HCT116 (cell line): ENCODE measurements around the gene NKX2-1. TPM values are rescaled to one million over a fixed set of nuclear protein-coding genes. Genes with fewer than 3 reads are reported as not detected.

ENCODE experiments used
- ATAC-seq: fragments of 200-7000 bp; cut with Tn5 transposase; 2 replicates; pipeline ENCODE4 v1.9.1; 2020; ENCODE audit warnings: mild to moderate bottlenecking, moderate library complexity
- BruUV-seq: library from RNA; stranded (reverse); fragments of 400-500 nt; replicated peaks from 2 replicates; lab custom pipeline; 2021; lab: Mats Ljungman, UMichigan
- CTCF ChIA-PET: fragments of 300-600 bp; sonication (Branson Sonifier 250); formaldehyde crosslinking; loops from one replicate; lab custom pipeline; 2021; ENCODE audit warnings: antibody characterized with exemption; lab: Charles Lee
- POLR2A ChIA-PET: fragments of 300-600, 350-600 bp; sonication (Branson Sonifier 250); formaldehyde crosslinking; loops from one replicate; lab custom pipeline; 2021; ENCODE audit warnings: antibody characterized with exemption; lab: Charles Lee
- RAD21 ChIA-PET, 2 experiments: fragments of 300-600 bp; sonication (Branson Sonifier 250); formaldehyde crosslinking; loops; one replicate each; lab custom pipeline; 2023; ENCODE audit warnings: low total read pairs in 2 of 2; ENCODE audit not compliant: uncharacterized antibody in 2 of 2, unreplicated experiment in 2 of 2, low non-redundant PET in 1 of 2; lab: Charles Lee
- DNase-seq: peaks from one replicate; pipeline ENCODE4 v3.0.0-alpha.2; 2010; ENCODE audit warnings: low read depth, low spot score
- H2AFZ ChIP-seq: fragments of 200-600 bp; shearing (Covaris generic), sonication (generic); 2 replicates; pipeline ENCODE4 v1.6.1; 2017; ENCODE audit warnings: low read depth, mixed run types, mixed read lengths, antibody characterized with exemption, low read length; ENCODE audit not compliant: poor library complexity, severe bottlenecking
- H3K27ac ChIP-seq: 2 replicates; pipeline ENCODE4 v1.5.1; 2012; ENCODE audit warnings: low read depth, low read length
- H3K27me3 ChIP-seq: fragments of 200-600 bp; sonication (generic); 2 replicates; pipeline ENCODE4 v1.6.1; 2016; ENCODE audit warnings: mixed run types, low read length, mixed read lengths; ENCODE audit not compliant: insufficient read depth
- H3K36me3 ChIP-seq, 2 experiments: fragments of 200-500 bp in 1 of 2; fragments of 200-600 bp in 1 of 2; sonication (Bioruptor generic) in 1 of 2; sonication (generic) in 1 of 2; 2 replicates each; pipeline versions ENCODE4 v1.5.1 to v1.6.1; 2014 to 2016; ENCODE audit warnings: low read length in 2 of 2, inconsistent platforms in 1 of 2, mixed read lengths in 1 of 2, mixed run types in 1 of 2; ENCODE audit not compliant: insufficient read depth in 2 of 2, control insufficient read depth in 1 of 2
- H3K4me1 ChIP-seq, 2 experiments: fragments of 200-600 bp in 1 of 2; sonication (generic) in 1 of 2; 2 replicates each; pipeline versions ENCODE4 v1.5.1 to v1.6.1; 2012 to 2017; ENCODE audit warnings: low read length in 2 of 2, inconsistent platforms in 1 of 2, mild to moderate bottlenecking in 1 of 2, mixed read lengths in 1 of 2, mixed run types in 1 of 2, moderate library complexity in 1 of 2; ENCODE audit not compliant: insufficient read depth in 2 of 2, control insufficient read depth in 1 of 2
- H3K4me2 ChIP-seq: fragments of 200-600 bp; sonication (generic); 2 replicates; pipeline ENCODE4 v1.6.1; 2017; ENCODE audit warnings: mixed run types, low read length, mixed read lengths
- H3K4me3 ChIP-seq, 2 experiments: fragments of 200-600 bp in 1 of 2; sonication (generic) in 1 of 2; replicated peaks in 1 of 2; 2 replicates each; pipeline ENCODE4 v1.5.1; 2011 to 2016; ENCODE audit warnings: low read length in 2 of 2, control low read depth in 1 of 2, low read depth in 1 of 2, mild to moderate bottlenecking in 1 of 2, mixed read lengths in 1 of 2, mixed run types in 1 of 2
- H3K79me2 ChIP-seq: fragments of 200-600 bp; sonication (generic); 2 replicates; pipeline ENCODE4 v1.6.1; 2017; ENCODE audit warnings: mild to moderate bottlenecking, mixed run types, low read length, moderate library complexity, mixed read lengths; ENCODE audit not compliant: insufficient read depth
- H3K9ac ChIP-seq: fragments of 200-600 bp; sonication (generic); 2 replicates; pipeline ENCODE4 v1.6.1; 2016; ENCODE audit warnings: low read length, mixed read lengths
- H3K9me2 ChIP-seq: fragments of 200-600 bp; sonication (generic), shearing (Covaris generic); 2 replicates; pipeline ENCODE4 v1.6.1; 2017; ENCODE audit warnings: mixed run types, mild to moderate bottlenecking, moderate library complexity; ENCODE audit not compliant: insufficient read depth
- H3K9me3 ChIP-seq, 2 experiments: fragments of 200-500 bp in 1 of 2; fragments of 200-600 bp in 1 of 2; sonication (Bioruptor generic) in 1 of 2; sonication (generic) in 1 of 2; 2 replicates each; pipeline ENCODE4 v1.6.1; 2014 to 2017; ENCODE audit warnings: low read length in 2 of 2, mixed read lengths in 2 of 2, inconsistent platforms in 1 of 2, low read depth in 1 of 2, mild to moderate bottlenecking in 1 of 2, mixed run types in 1 of 2, moderate library complexity in 1 of 2; ENCODE audit not compliant: control insufficient read depth in 1 of 2, insufficient read depth in 1 of 2
- H4K20me1 ChIP-seq: fragments of 200-600 bp; sonication (generic), shearing (Covaris generic); 2 replicates; pipeline ENCODE4 v1.6.1; 2017; ENCODE audit warnings: mixed run types, mild to moderate bottlenecking, moderate library complexity; ENCODE audit not compliant: insufficient read depth
- CBX3 ChIP-seq: IDR thresholded peaks from 2 replicates; pipeline ENCODE4 v1.6.1; 2012; ENCODE audit warnings: low read depth
- EGR1 ChIP-seq: IDR thresholded peaks from 2 replicates; pipeline ENCODE4 v1.6.1; 2012; ENCODE audit warnings: low read depth
- ELF1 ChIP-seq: IDR thresholded peaks from 2 replicates; pipeline ENCODE4 v1.6.1; 2012; ENCODE audit warnings: low read depth, borderline replicate concordance
- EZH2 ChIP-seq: fragments of 200-600 bp; sonication (generic); IDR thresholded peaks from 2 replicates; pipeline ENCODE4 v1.6.1; 2017; ENCODE audit warnings: antibody characterized with exemption, mixed run types
- EZH2phosphoT487 ChIP-seq: fragments of 200-600 bp; IDR thresholded peaks from 2 replicates; pipeline ENCODE4 v1.6.1; 2018; ENCODE audit warnings: antibody characterized with exemption, borderline replicate concordance
- FOSL1 ChIP-seq: IDR thresholded peaks from 2 replicates; pipeline ENCODE4 v1.6.1; 2012; ENCODE audit warnings: low read depth
- MAX ChIP-seq: IDR thresholded peaks from 2 replicates; pipeline ENCODE4 v1.6.1; 2012
- POLR2A ChIP-seq: IDR thresholded peaks from 2 replicates; pipeline ENCODE4 v1.7.0; 2011; ENCODE audit warnings: borderline replicate concordance; ENCODE audit not compliant: insufficient read depth, insufficient read length; ENCODE audit errors: extremely low read depth
- POLR2AphosphoS5 ChIP-seq: IDR thresholded peaks from 2 replicates; pipeline ENCODE4 v1.6.1; 2011; ENCODE audit warnings: mild to moderate bottlenecking, low read depth, low read length, moderate library complexity
- SIN3A ChIP-seq: IDR thresholded peaks from 2 replicates; pipeline ENCODE4 v1.6.1; 2012; ENCODE audit warnings: low read depth
- SRF ChIP-seq: IDR thresholded peaks from 2 replicates; pipeline ENCODE4 v1.6.1; 2012; ENCODE audit warnings: low read depth
- TCF7L2 ChIP-seq: IDR thresholded peaks from 2 replicates; pipeline ENCODE4 v1.7.0; 2011; ENCODE audit warnings: borderline replicate concordance, inconsistent platforms; ENCODE audit not compliant: insufficient read depth, insufficient read length; ENCODE audit errors: extremely low read depth
- YY1 ChIP-seq: IDR thresholded peaks from 2 replicates; pipeline ENCODE4 v1.6.1; 2011; ENCODE audit warnings: low read length, low read depth, moderate library complexity, mild to moderate bottlenecking; ENCODE audit not compliant: insufficient replicate concordance; ENCODE audit errors: extremely low read depth
- ZBTB33 ChIP-seq: IDR thresholded peaks from 2 replicates; pipeline ENCODE4 v1.6.1; 2011; ENCODE audit warnings: mild to moderate bottlenecking, low read length, moderate library complexity; ENCODE audit not compliant: insufficient replicate concordance; ENCODE audit errors: extremely low read depth
- intact Hi-C: fragments of 100-400 bp; cut with micrococcal nuclease; formaldehyde crosslinking; loops from 2 replicates; pipeline ENCODE4 v1.10.0; 2022
- total RNA-seq: library from RNA; stranded (reverse); gene quantifications from one replicate; pipeline ENCODE4 v1.2.1, GENCODE V29; 2021; ENCODE audit not compliant: unreplicated experiment
- TF ChIP-seq, protein P1 (sequence below), 3 experiments: fragments of 200-600 bp in 1 of 3; sonication (generic) in 1 of 3; IDR thresholded peaks in 2 of 3; conservative IDR thresholded peaks in 1 of 3; 2 replicates each; pipeline ENCODE4 v1.5.1; 2012 to 2017; ENCODE audit warnings: low read depth in 2 of 3, low read length in 2 of 3, antibody characterized with exemption in 1 of 3, borderline replicate concordance in 1 of 3, control low read depth in 1 of 3, mild to moderate bottlenecking in 1 of 3, mixed read lengths in 1 of 3, mixed run types in 1 of 3, moderate library complexity in 1 of 3; ENCODE audit not compliant: insufficient read depth in 1 of 3

Gene NKX2-1
- total RNA-seq, 1 experiment from 2014 or later = 0.84 TPM

GRCh38 chr14:36512585-36513003 lies 7.4 kb downstream of the NKX2-1 start (continued):
- no peak for TF ChIP-seq EZH2phosphoT487

- Histone ChIP-seq H3K79me2 (no peaks in the 10 kb centered on the region), H3K4me1 (no peaks in the 10 kb centered on the region), H2AFZ (no peak overlapping the region), H3K27me3 (peaks cover 21% of the 10 kb centered on the region), H3K27ac (no peak overlapping the region), H3K36me3 (no peaks in the 10 kb centered on the region), H3K9me2 (no peaks in the 10 kb centered on the region), H3K9me3 (no peaks in the 10 kb centered on the region), H4K20me1 (no peaks in the 10 kb centered on the region), H3K9ac (no peak overlapping the region), H3K4me2 (no peak overlapping the region), H3K4me3 (no peak overlapping the region)
- DNase-seq (no peak), ATAC-seq (no peak)
- TF ChIP-seq YY1 (no peak), SIN3A (no peak), EGR1 (no peak), ZBTB33 (no peak), POLR2AphosphoS5 (no peak), MAX (no peak), CBX3 (no peak), POLR2A (no peak), EZH2 (no peak), ELF1 (no peak), FOSL1 (no peak), TCF7L2 (no peak), SRF (no peak)
- TF ChIP-seq, protein P1, sequence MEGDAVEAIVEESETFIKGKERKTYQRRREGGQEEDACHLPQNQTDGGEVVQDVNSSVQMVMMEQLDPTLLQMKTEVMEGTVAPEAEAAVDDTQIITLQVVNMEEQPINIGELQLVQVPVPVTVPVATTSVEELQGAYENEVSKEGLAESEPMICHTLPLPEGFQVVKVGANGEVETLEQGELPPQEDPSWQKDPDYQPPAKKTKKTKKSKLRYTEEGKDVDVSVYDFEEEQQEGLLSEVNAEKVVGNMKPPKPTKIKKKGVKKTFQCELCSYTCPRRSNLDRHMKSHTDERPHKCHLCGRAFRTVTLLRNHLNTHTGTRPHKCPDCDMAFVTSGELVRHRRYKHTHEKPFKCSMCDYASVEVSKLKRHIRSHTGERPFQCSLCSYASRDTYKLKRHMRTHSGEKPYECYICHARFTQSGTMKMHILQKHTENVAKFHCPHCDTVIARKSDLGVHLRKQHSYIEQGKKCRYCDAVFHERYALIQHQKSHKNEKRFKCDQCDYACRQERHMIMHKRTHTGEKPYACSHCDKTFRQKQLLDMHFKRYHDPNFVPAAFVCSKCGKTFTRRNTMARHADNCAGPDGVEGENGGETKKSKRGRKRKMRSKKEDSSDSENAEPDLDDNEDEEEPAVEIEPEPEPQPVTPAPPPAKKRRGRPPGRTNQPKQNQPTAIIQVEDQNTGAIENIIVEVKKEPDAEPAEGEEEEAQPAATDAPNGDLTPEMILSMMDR (IDR thresholded peaks at IDR 0.05 in 2 of 3, conservative IDR thresholded peaks at IDR 0.05 in 1 of 3; ENCODE audit: borderline replicate concordance in 1 of 3, insufficient read depth in 1 of 3, low read depth in 2 of 3, low read length in 2 of 3) = no peak
- intact Hi-C loops = no loop called here
- CTCF ChIA-PET = no interaction called here
- BruUV-seq = no TSS peak
- RAD21 ChIA-PET = no interaction called here
- POLR2A ChIA-PET = no interaction called here
These were observed 7.9 kb downstream of the NKX2-1 start for GRCh38 chr14:36511981-36512584.
